CD4-positive, alpha-beta T cell treated with Interleukin-4 for 1 hour (primary cell): Measurements from ENCODE around the gene DAAM1.

ENCODE experiments used
- DNase-seq, 2 donors: peaks; one replicate each; pipeline ENCODE4 v3.0.0-alpha.2; 2020 to 2022

The DAAM1 gene

DNA sequence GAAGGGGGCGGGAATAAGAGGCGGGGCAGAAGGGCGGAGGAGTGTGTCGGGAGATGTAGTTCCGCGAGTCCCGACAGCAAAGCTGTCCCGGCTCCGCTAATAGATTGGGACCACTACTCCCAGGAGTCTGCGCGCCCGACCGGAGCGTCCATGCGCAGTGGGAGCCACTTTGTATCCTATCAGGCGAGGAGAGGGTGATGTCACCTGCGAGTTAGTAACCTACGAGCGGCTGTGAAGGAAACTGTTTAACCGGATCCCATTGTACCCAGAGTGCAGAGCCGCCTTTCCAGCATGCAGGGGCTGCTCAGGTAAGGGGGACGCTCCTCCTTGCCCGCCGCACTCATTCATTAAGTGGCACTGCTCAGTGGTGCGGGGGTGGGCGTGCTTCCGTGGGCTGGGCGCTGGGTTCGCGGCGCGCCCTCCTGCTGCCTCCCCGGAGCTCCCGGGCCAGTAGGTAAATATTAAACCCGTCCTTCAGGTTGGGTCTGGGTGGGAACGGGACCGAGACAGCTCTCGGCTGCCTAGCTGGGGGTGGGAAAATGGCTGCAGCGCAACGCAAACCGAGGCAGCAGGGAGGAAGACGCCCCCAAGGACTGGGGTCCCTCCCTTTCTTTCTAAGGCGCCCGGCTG, at the start of gene DAAM1:
Gene DAAM1 (plus strand): TSS at position 207 of the 630 bp plus-strand sequence. CDS start 74,811 bp downstream, outside the sequence.
- peak; percentile 98 to 99 for DNase-seq

DNA sequence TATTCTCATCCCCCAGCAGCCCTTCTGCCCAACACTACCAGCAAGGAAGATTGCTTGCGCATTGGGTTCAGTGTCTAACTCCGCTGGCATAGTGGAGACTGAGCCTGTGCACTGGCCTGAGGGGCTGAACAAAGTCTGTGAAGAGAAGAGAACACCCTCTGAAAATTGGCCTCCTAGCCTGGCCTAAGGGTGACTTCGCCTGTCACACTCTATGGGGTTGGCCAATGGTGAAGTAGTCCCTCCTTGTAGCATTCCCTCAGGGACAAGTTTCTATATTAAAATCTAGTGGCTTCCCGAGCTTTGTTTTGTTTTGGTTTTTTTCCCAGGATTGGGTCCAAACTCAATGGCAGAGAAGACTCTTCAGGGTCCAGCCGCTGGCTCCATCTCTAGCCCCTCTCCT, 49.1 kb upstream of the DAAM1 start:
- DNase-seq, result no peak

DNA sequence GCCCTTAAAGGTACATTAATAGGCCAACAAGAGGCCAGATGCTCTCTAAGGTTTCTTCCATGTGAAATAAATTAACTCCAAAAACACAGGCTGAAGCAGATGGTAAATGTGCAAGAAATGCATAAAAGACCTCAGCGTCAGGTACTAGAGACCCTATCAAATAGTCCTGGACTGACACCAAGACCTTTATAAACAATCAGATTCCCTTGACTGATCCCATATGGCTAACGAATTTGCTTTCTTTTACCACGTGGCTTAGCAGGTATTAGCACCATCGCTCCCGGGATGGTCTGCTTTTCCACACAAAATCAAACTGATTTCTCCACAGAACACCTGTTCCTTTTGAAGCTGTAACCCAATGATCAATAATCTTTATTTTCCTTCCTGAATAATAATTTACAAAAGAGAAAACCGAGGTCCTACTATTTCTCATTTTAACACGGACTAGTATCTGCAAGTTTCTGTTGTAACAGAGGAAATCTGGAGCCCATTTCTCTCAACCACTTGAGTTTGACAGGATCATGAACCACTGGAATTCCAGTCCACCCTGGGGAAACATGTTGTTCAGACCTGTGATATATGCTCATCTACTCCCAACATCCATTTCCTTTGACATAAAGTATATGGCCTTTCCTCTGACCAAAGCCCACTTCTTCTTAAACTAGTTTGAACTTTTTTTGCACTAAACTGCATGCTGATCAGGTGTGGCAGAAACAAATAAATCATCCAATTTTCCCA, 48.2 kb upstream of the DAAM1 start:
- DNase-seq, result no peak

DNA sequence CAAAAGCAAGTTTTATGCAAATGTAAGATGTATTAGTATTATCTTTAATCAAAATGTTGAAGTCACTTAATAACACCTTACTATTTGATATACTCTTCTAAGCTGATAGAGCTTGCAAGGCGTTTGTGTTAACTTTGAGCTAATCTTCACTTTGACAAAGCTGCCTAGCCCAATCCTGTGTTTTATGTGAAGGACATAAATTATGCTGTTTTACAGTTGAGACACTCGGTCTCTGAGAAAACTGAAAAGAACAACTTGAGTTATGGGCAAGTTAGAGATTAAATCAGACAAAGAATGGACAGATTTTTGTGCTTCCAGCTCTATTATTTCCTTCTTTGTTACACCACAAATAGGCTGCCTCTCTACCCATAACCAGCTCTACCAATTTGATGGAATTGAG, 42.0 kb upstream of the DAAM1 start:
- no peak for DNase-seq

DNA sequence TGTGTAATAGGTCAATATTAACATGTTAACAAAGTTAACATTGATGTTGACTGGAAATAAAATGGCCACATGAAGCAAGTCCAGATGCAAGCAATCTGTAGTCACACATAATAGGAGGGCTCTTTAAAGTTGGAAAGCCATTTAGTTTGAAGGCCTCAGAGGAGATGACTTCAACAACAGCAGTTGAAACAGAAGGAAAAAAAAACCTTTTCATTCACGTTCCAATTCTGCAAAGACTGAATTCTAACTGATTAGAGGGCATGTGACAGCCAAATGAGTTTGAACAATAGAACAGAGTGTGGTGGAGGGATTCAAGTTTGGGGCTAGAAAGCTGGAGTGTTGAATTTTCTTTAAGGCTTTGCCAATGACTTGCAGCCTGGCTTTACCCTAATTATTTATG, 41.5 kb upstream of the DAAM1 start:
- no peak for DNase-seq

DNA sequence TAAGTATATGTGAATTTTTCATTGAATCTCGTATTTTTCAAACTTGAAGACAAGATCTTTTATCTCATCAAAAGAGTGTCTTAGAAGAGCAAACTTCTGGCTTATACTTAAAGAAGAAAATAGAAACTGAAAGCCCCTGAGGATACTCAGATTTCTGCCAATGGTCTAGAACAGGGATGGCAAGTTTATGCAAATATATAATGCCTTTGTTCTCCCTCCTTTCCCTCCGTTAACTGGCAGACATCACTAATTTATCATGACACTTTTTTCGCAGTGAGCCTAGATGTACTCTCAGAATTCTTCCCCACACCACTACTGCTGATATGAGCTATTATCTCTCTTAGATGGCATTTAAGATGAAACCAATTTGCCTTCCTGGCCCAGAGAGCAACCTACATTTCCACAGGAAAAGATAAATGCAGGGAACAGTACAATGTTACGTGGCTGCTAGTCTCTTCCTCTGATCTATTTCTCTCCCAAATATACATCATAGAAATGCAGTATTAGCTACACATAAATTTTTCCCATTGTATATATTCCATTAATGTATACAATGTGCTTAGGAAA, 40.0 kb upstream of the DAAM1 start:
- no peak for DNase-seq

DNA sequence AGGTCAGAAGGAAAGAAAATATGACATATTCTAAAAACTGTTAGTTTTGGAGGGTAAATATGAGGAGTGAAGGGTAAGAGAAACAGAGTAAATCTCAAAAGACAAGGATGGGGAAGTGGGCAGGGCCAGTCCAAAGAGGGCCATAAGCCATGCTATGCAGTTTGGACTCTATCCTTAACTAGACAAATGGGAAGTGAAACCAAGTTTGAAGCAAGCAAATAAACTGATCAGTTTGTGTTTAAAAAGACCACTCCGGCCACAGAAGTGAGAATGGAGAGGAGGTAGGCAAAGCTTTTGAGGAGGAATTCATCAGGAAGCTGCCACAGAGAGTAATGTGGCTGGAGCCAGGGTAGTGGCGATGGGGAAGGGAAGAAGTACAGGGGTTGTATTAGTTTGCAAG, 37.5 kb upstream of the DAAM1 start:
- DNase-seq, result no peak

DNA sequence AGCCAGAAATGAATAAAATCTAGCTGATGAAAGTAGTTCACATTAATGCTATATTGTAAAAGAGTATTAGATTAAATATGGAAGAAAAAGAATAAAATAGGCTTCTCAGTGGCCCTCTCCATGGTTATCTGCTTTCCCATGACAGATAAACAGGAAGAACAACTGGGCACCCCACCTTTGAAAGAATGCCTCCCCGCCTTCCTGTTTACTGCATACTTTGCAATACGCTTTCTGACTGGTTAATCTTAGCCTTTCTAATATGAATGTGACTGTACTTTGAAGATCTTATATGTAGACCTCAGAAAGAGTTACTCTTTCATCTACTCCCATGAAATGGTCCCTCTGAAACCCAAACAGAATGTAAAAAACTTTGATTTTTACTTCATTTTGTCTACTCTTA, 34.1 kb upstream of the DAAM1 start:
- DNase-seq, result peak in 1 of 2 donors; percentile 5

DNA sequence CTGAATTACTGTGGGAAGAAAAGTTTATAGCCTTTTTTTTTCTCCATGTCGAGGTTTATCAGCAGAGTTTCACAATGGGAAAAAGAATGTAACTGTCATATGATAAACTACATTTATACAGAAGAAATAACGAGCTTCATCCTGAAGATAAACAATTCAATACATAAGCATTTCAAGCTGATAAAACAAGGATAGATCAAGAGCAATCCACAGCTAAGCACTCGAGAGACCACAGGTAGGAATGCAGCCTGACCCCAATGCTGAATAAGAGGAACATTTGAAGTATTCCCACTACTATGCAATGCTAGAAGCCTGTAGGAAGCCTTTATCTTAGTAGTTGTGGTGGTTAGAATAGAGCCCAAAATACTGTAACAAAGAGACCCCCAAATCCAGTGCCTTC, 32.6 kb upstream of the DAAM1 start:
- DNase-seq, result no peak

DNA sequence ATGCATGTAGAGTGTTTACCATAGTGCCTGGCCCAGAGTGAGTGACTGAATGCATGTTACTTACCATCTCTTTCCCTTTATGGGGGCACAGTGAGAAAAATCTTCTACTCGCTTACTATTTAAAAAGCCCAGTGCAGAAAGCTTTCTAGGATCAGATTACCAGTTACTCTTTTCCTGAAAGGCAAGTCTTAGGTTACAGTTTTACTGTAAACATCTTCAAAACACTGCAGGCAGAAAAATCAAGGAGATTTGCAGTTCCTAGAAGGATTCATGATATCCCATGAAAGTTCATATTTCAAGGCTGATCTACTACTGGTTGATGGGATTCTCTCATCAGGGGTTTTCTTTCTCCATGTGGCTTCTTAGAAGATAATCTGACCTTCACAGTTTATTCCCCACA, 29.3 kb upstream of the DAAM1 start:
- no peak for DNase-seq

DNA sequence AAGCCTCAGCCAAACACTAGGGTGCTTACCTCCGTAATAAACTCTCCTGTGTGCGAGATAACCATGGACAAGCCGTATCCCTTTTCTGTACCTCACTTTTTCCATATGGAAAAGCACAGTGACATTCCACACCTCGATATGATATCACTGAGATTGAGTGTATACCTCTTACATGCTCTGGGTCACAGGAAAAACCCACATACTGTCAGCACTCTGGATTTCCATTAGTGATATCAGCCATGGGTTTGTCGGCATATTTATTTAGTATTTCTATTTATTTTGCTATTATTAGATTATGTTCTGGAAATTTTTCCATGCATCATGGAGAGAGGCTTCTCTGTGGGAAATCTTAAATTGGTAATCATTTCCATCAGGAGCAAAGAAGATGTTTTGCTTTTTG, 28.0 kb upstream of the DAAM1 start:
- DNase-seq, result no peak

DNA sequence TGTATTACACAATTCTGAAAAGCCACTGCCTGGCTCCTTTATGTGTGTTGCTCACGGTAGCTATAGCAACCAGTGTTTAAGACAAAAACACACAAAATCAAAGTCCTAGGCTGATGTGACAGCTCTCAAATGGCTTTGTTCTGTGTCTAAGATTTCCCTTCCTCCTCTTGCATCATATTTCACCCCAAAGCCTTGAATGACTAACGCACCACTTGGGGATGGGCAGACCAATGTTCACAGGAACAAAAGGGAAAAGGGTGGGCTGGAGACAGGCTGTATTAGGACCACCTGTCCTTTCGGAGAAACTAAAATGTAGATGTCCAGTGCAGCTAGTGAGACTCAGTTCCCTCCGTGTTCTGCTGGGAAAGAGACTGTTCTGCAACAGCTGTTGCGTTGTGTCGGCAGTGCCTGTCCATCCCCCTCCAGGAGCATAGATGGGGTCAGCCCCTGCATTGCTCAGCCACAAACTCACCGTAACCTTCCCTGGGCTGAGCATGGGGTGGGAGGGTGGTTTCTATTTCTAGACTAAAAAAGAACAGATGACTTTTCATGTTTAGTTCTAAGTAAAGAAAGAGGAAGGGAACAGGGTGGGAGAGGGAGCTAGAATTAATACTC, 26.8 kb upstream of the DAAM1 start:
- peak; percentile 13 to 32 for DNase-seq

DNA sequence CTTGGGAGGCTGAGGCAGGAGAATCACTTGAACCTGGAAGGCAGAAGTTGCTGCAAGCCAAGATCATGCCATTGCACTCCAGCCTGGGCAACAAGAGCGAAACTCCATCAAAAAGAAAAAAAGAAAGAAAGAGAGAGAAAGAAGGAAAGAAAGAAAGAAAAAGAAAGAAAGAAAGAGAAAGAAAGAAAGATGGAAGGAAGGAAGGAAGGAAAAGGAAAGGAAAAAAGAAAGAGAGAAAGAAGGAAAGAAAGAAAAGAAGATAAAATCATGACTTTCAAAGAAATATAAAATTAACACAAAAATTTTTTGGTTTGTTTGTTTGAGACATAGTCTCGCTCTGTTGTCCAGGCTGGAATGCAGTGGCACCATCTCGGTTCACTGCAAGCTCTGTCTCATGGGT, 22.2 kb upstream of the DAAM1 start:
- no peak for DNase-seq

DNA sequence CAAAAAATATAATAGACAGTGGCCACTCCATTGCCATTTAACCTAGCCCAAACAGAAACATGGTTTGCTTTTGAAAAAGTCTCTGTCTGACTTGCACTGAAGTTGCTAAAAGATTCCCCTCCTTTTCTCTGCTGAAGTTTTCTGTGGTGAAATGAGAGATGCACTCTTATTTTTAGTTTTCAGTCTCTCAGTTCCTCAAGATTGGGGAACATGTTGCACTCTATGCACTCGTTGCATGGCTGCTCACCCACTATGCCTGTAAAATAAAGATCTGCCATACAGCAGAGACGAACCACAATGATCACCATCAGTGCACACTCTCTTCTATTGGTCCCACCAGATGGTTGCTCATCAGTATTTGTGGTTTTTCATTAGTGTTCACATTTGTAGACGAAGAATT, 13.1 kb upstream of the DAAM1 start:
- no peak for DNase-seq

DNA sequence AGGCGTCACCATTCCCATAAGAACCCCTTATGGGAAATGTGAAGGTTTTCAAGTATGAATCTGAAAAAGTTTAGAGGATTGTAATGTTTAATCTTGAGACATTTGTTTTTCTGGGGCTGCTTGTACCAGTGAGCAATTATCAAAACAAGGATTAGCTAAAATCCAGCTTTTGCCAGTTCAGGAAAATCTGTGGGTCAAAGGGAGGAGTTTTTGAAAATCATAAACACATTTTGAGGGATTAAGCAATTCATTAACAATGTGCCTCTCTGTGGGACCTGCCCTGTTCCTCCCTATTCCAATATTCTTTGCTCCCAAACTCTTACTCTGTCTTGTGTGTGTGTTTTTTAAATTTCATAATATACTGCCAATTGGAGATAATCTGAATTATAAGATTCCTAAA, 11.7 kb upstream of the DAAM1 start:
- DNase-seq, result no peak

DNA sequence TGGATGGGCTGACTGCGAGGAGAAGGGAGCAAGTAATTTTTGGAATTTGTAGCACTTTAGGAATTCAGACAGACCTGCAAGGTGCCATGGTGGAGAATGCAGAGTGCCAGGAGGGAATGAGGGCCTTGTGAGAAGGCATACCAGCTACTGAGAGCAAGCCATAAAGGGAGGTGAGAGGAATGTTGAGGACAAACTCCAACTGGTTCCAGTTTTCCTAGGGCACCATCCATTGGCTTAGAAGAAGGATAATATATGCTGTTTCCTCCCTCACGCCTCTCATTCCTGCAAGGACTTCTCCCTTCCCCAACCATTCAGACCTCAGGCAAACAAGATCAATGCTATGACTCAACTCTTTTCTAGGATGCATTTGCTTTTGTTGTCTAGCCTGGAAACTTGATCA, 11.2 kb upstream of the DAAM1 start:
- no peak for DNase-seq

DNA sequence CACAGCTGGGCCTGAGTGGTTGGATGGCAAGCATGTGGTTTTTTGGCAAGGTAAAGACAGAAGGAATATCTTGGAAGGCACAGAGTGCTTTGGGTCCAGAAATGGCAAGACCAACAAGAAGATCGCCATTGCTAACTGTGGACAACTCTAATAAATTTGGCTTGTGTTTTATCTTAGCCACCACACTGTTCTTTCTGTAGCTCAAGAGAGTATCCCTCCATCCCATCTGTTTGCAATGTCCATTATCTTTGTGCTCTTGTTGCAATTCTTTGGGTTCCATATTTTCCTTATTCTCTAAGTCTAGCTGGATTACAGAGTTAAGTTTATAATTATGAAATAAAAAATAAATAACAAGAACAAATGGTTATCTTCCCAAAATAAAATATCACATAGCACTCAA, 6.7 kb upstream of the DAAM1 start:
- DNase-seq, result no peak

DNA sequence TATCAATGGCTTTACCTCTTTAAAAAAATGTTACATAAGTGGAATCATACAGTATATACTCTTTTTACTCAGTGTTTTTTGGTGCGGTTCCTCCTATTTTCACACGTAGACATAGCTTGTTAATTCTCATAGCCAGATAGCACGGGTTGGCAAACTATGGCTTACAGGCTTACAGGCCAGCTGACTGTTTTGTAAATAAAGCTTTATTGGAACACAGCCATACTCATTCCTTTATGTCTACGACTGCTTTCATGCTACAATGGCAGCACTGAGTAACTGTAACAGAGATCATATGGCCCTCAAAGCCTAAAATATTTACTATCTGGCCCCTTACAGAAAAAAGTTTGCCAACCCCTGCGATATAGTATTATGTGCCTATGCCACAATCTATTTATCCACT, 5.8 kb upstream of the DAAM1 start:
- no peak for DNase-seq

DNA sequence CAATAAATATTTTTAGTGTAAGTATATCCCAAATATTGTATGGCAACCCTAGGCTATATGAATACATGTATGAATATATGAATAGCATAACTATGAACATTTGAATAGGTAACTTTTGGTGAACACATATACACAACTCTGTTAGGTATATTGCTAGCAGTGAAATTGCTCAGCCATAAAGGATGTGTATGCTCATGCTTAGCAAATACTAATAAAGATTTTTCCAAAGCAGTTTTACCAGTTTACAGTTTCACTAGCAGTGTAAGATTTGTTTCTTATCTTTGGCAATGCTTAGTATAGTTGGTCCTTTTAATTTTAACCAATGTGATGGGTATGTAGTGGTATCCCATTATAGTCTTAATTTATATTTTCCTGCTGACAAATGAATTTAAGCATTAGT, 5.3 kb upstream of the DAAM1 start:
- no peak for DNase-seq

DNA sequence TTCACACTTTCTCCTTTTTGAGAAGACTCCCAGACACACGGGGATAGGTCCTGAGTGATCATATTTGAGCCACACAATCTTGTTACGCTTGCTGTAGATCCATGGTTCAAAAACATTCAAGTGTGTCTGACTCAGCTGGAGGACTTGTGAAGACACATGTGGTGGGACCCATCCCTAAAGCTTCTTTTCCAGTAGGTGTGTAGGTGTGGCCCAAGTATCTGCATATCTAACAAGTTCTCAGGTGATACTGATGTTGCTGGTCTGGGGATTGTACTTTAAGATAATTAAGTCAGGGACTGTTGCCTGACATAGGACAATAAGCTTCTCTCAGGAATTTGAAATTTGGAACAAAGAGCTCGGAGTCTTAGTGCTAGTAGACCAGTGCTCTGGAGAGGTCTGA, 4.1 kb upstream of the DAAM1 start:
- no peak for DNase-seq

DNA sequence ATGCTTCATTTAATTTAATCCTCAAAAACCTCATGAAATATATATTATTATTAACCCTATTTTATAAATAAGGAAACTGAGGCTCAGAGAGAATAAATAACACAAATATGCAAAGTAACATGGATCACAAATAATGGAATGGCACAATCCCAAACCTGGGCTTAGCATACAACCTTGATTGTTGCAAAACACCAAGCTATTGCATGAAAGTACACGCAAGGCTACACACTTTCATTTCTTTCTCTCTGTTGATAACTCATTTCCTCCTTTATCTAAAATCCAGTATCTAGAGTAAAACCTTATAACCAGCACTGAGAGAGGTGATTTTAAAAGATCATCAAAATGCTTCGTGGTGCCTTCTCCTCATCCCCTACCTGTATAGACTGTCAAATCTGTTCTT, 2.8 kb upstream of the DAAM1 start:
- DNase-seq, result no peak

DNA sequence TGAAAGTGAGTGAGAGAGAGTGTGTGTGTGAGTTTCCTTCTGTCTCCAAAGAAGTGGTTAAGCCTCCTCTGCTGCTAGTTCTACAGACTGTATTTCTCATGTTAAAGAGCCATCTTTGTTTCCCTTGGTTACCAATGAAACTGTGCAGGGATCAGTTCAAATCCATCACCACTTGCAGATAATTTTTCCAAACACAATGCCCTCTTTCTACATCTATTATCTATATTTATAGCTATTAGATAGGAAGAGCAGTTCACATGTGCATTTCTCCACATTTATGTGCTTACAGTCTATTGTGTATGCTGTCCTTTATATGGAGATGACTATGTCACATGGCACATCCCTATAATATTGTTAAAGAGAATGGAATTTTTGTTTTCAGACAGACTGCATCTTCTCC, 2.2 kb upstream of the DAAM1 start:
- no peak for DNase-seq

DNA sequence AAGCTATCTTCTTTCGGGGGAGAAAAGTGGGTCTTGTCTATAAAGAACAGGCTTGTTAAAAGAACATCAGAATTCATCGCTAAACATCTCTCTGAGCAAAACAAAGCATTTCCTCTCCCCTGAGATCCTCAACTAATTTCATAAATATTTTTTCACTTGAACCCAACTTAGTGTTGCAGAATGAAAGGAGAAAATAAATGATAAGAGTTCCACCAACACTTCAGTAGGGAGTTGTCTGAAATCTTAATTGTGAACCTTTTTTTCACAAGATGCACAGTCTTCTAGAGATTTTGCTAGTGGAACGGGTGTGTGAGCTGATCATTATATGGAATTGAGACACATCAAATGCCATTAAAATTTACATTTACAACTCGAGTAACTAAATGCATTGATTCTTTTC, 1.3 kb upstream of the DAAM1 start:
- DNase-seq, result no peak

DNA sequence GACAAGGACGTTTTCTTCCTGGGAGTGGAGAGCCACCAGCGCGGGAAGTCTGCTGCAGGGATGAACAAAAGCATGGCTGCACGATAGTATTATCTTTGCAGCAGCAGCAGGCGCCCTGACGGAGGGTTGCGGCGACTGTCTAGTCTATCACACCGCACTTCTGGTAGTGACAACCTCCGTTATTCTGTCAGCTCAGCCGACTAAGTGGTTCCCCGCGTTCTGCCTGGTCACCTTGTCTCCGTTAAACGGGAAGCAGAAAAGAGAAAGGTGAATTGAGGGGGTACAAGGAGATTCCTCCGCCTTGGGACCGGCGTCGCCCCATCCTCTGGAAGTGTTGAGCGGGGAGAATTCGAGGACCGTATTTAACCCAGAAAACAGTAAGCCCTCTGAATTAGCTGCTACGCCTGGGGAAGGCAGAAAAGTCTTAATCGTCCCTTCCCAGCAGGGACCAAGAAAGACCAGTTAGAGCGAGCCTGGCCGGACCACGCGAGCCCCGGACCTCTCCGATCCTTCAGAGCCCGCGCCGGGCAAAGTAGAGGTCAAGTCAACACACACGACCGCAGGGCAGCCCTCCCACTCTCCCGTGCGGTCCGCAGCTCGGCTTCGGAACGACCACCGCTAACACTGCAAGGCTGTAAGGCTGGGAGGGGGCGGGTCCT, 536 bp upstream of the DAAM1 start:
- DNase-seq, result peak; percentile 49 to 52
